Body of pancreas (tissue), 4 donors: Measurements from ENCODE around the gene IGFALS. TPM values are rescaled to one million over a fixed set of nuclear protein-coding genes. Genes with fewer than 3 reads are reported as not detected.
"Not testable (repeated sequence)": the region's sequence is repeated elsewhere in the genome, so short reads cannot be mapped to it uniquely, and the experiment has no call there.

ENCODE experiments used
- ATAC-seq: fragments of 150-250 bp; one replicate; pipeline ENCODE4 v1.9.1; 2016
- DNase-seq, 4 donors: peaks; one replicate each; pipeline ENCODE4 v3.0.0-alpha.2; 2019
- H3K27ac ChIP-seq, 4 donors: fragments of 200-600 bp; sonication (generic); 1 replicate in 3 of 4; 2 replicates in 1 of 4; pipeline versions ENCODE4 v1.5.1 to v1.6.1; 2016 to 2019; ENCODE audit warnings: mild to moderate bottlenecking in 1 of 4, mixed read lengths in 1 of 4, moderate library complexity in 1 of 4
- H3K27me3 ChIP-seq, 2 donors: fragments of 200-600 bp; sonication (generic); one replicate each; pipeline ENCODE4 v1.6.0; 2016; ENCODE audit warnings: mild to moderate bottlenecking in 1 of 2
- H3K36me3 ChIP-seq, 2 donors: fragments of 200-600 bp; sonication (generic); replicated peaks in 1 of 2; 2 replicates each; pipeline ENCODE4 v1.5.1; 2016; ENCODE audit warnings: low read depth in 2 of 2; ENCODE audit not compliant: insufficient read depth in 1 of 2
- H3K4me1 ChIP-seq: fragments of 200-600 bp; sonication (generic); one replicate; pipeline ENCODE4 v1.6.0; 2016
- H3K4me3 ChIP-seq, 2 donors: fragments of 200-600 bp; sonication (generic); 1 replicate in 1 of 2; 2 replicates in 1 of 2; pipeline ENCODE4 v1.5.1; 2016 to 2019
- H3K9me3 ChIP-seq, 3 donors: fragments of 200-600 bp; sonication (generic); 1 replicate in 2 of 3; 2 replicates in 1 of 3; pipeline ENCODE4 v1.5.1; 2016
- POLR2A ChIP-seq, 3 donors: fragments of 450-650 bp; IDR thresholded peaks; one replicate each; pipeline ENCODE4 v1.6.1; 2016; ENCODE audit warnings: antibody characterized with exemption in 3 of 3, mild to moderate bottlenecking in 2 of 3
- WGBS, 2 donors: methylation state at CpG; one replicate each; pipeline ENCODE4 v1.1.5; 2017; 5-methylcytosine and 5-hydroxymethylcytosine counted together
- intact Hi-C: fragments of 100-400 bp; cut with DNase I; formaldehyde crosslinking; loops from one replicate; pipeline ENCODE4 v1.15.1; 2023
- total RNA-seq, 2 donors: library from RNA; depleted of rRNA; stranded (reverse); fragments of >200 nt; gene quantifications; one replicate each; pipeline ENCODE4 v1.1.0, GENCODE V29; 2016
- TF ChIP-seq, protein P1 (sequence below), 7 experiments: fragments of 450-650 bp in 4 of 7; fragments of 200-600 bp in 3 of 7; sonication (generic) in 3 of 7; IDR thresholded peaks; one replicate each; pipeline ENCODE4 v1.5.1; 2016 to 2019; ENCODE audit warnings: antibody characterized with exemption in 7 of 7

Gene IGFALS
- total RNA-seq, 2 donors from 2014 or later = 5.2 to 9.2 TPM

DNA sequence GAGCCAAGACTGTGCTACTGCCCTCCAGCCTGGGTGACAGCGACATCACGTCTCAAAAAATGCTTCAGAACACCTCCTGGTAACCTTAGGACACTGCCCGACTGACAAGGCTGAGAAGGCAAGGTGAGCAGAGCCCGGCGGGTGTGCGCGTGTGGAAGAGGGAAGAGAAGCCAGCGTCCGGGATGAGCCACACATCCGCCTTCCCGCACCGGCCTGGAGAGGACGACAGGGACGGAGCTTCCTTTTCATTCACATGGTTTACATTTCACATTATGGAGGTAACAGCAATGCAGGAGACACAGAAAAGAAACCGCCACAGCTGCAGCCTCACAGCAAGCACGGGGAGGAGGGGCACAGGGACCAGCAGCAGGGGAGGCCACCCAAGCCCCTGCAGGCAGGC, 16.6 kb upstream of the IGFALS start:
- H3K27ac ChIP-seq = no peak overlapping the region
- ATAC-seq (no peak), DNase-seq (no peak)
- peaks cover 0 to 13% of the 10 kb centered on the region in 2 donors for H3K36me3 ChIP-seq
- H3K27me3 ChIP-seq = no peaks in the 10 kb centered on the region
- H3K4me1 ChIP-seq = peaks cover 10% of the 10 kb centered on the region
- H3K4me3 ChIP-seq = no peak overlapping the region
- 94 to 99% methylated on average over 16 of the region's 16 CpGs for WGBS, 2 donors
- H3K9me3 ChIP-seq = no peaks in the 10 kb centered on the region
- no peak for TF ChIP-seq POLR2A (IDR thresholded peaks at IDR 0.05)
- TF ChIP-seq, protein P1, sequence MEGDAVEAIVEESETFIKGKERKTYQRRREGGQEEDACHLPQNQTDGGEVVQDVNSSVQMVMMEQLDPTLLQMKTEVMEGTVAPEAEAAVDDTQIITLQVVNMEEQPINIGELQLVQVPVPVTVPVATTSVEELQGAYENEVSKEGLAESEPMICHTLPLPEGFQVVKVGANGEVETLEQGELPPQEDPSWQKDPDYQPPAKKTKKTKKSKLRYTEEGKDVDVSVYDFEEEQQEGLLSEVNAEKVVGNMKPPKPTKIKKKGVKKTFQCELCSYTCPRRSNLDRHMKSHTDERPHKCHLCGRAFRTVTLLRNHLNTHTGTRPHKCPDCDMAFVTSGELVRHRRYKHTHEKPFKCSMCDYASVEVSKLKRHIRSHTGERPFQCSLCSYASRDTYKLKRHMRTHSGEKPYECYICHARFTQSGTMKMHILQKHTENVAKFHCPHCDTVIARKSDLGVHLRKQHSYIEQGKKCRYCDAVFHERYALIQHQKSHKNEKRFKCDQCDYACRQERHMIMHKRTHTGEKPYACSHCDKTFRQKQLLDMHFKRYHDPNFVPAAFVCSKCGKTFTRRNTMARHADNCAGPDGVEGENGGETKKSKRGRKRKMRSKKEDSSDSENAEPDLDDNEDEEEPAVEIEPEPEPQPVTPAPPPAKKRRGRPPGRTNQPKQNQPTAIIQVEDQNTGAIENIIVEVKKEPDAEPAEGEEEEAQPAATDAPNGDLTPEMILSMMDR (IDR thresholded peaks at IDR 0.05) = no peak
- intact Hi-C loops = no loop called here

DNA sequence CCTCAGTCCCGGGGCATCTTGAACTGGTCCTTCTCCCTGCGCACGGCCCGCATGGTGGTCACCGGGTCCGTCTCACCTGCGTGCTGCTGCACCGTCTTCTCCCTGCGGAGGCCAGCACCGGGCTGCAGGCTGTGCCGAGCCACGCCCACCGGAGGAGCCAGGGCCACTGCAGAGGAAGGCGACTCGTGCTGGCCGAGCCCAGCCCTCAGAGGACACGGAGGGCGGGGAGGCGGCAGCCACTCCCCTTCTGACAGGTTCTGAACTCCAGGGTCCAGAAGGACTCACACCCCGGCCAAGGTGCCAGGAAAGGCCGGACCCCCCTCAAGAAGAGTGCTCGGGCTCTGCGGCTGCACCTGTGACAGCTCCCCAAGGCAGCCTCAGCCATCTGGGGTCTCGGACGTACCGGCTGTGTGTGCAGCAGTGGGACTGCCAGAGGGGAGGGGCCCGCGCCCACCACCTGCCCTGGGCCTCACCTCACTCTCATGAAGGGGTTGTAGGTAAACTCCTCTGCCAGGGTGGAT, 15.8 kb upstream of the IGFALS start:
- Histone ChIP-seq H3K36me3 (peaks cover 0 to 13% of the 10 kb centered on the region in 2 donors), H3K9me3 (no peaks in the 10 kb centered on the region), H3K27me3 (no peaks in the 10 kb centered on the region), H3K4me1 (peaks cover 10% of the 10 kb centered on the region), H3K27ac (no peak overlapping the region), H3K4me3 (no peak overlapping the region)
- WGBS, 2 donors = 68 to 100% methylated on average over 1 to 25 of the region's 28 CpGs
- no peak for ATAC-seq
- intact Hi-C loops = no loop called here
- no peak for TF ChIP-seq POLR2A (IDR thresholded peaks at IDR 0.05)
- TF ChIP-seq, protein P1 (IDR thresholded peaks at IDR 0.05) = no peak
- no peak for DNase-seq

DNA sequence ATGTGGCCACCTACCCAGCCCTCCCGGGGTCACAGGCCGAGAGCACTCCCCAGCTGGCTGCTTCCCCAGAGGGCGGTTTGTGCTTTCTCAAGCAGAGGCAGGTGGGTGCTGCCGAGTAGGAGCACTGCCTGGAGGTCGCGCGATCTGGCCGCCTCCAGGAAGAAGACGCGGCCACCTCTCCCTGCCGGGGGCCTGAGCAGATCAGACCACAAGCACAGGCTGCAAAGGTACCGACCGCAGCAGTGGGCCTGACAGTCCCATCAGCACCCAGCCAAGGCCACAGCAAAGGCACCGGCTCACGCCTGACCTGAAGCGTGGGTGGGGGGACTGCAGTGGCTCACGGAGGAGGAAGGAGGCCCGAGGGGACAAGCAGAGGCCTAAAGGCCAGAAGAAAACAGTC, 15.2 kb upstream of the IGFALS start:
- no peak for DNase-seq
- no peak for ATAC-seq
- Histone ChIP-seq H3K27me3 (no peaks in the 10 kb centered on the region), H3K27ac (no peak overlapping the region), H3K9me3 (no peaks in the 10 kb centered on the region), H3K4me1 (peaks cover 10% of the 10 kb centered on the region), H3K4me3 (no peak overlapping the region), H3K36me3 (peaks cover 0 to 13% of the 10 kb centered on the region in 2 donors)
- no peak for TF ChIP-seq POLR2A (IDR thresholded peaks at IDR 0.05)
- TF ChIP-seq, protein P1 (IDR thresholded peaks at IDR 0.05) = no peak
- WGBS, 2 donors = 78 to 87% methylated on average over 8 to 18 of the region's 18 CpGs
- intact Hi-C loops = no loop called here

DNA sequence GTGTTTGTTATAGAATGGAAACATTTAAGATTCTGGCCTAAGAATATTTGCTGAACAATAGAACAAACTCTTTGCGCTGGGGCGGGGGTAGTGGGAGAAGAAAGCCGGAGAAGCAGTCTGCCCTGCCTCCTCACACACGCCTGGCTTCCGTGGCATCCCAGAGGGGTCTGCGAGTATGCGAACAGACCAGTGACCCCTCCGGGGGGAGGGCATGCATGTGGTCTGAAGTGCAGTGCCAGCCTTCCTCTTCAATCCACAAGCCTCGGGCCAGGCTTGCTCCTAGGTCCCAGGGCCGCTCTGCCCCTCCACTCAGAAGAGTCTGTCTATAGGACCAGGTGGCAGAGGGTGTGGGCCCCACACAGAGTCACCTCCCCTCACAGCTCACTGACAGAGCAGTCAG, 14.1 kb upstream of the IGFALS start:
- Histone ChIP-seq H3K27me3 (no peaks in the 10 kb centered on the region), H3K9me3 (no peaks in the 10 kb centered on the region), H3K4me3 (no peak overlapping the region), H3K36me3 (peaks cover 0 to 13% of the 10 kb centered on the region in 2 donors), H3K4me1 (peaks cover 3% of the 10 kb centered on the region), H3K27ac (no peak overlapping the region)
- 83 to 88% methylated on average over 10 of the region's 10 CpGs for WGBS, 2 donors
- intact Hi-C loops = no loop called here
- DNase-seq (no peak), ATAC-seq (no peak)
- no peak for TF ChIP-seq POLR2A (IDR thresholded peaks at IDR 0.05)
- TF ChIP-seq, protein P1 (IDR thresholded peaks at IDR 0.05) = no peak

DNA sequence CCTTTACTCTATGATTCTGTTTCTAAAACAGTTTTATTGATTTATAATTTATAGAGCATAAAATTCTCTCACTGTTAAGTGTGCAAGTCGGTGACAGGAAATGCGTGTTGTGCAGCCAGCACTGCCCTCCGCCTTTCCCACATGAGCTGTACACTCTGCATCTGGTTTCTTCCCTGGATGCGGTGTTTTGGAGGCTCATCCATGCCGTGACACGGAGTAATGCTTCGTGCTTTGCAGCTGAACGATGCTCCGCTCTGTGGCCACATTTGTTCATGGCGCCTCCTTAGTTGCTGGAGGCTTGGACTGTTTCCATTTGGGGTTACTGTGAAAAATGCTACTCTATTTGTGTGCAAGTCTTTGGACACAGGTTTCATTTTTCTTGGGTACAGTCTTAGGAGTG, 7.2 kb upstream of the IGFALS start:
- WGBS, 2 donors = 83 to 84% methylated on average over 10 of the region's 10 CpGs
- no peak for TF ChIP-seq POLR2A (IDR thresholded peaks at IDR 0.05)
- TF ChIP-seq, protein P1 (IDR thresholded peaks at IDR 0.05) = no peak
- no peaks in the 10 kb centered on the region for H3K36me3 ChIP-seq
- DNase-seq = no peak
- no peak overlapping the region for H3K4me3 ChIP-seq
- no peak overlapping the region for H3K27ac ChIP-seq
- ATAC-seq = no peak
- no peaks in the 10 kb centered on the region for H3K27me3 ChIP-seq
- H3K9me3 ChIP-seq = no peaks in the 10 kb centered on the region
- H3K4me1 ChIP-seq = no peaks in the 10 kb centered on the region
- intact Hi-C loops = no loop called here

DNA sequence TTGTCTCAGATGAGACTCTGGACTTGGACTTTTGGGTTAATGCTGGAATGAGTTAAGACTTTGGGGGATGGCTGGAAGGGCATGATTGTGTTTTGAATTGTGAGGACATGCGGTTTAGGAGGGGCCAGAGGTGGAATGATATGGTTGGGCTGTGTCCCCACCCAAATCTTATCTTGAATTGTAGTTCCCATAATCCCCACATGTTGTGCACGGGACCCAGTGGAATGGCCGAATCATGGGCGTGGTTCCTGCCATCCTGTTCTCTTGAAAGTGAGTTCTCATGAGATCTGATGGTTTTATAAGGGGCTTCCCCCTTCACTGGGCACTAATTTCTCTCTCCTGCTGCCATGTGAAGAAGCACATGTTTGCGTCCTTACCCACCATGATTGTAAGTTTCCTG, 5.8 kb upstream of the IGFALS start:
- intact Hi-C loops, H3K4me3 ChIP-seq, H3K9me3 ChIP-seq, H3K27me3 ChIP-seq, ATAC-seq, H3K27ac ChIP-seq, H3K36me3 ChIP-seq, DNase-seq: not testable (repeated sequence)
- H3K4me1 ChIP-seq = peaks cover 11% of the 10 kb centered on the region
- 68 to 98% methylated on average over 5 of the region's 5 CpGs for WGBS, 2 donors
